GM12891 (cell line): ENCODE measurements around the gene CASR.

Experiments
- POLR2A ChIP-seq: IDR thresholded peaks from 2 replicates; pipeline ENCODE4 v1.6.1; 2011; ENCODE audit warnings: low read depth, low read length, control low read depth
- POLR2AphosphoS5 ChIP-seq: IDR thresholded peaks from 2 replicates; pipeline ENCODE4 v1.6.1; 2011; ENCODE audit warnings: low read depth, low read length, control low read depth
- POU2F2 ChIP-seq: IDR thresholded peaks from 2 replicates; pipeline ENCODE4 v1.6.1; 2011; ENCODE audit warnings: low read depth, mild to moderate bottlenecking, control low read depth, low read length, moderate library complexity

DNA sequence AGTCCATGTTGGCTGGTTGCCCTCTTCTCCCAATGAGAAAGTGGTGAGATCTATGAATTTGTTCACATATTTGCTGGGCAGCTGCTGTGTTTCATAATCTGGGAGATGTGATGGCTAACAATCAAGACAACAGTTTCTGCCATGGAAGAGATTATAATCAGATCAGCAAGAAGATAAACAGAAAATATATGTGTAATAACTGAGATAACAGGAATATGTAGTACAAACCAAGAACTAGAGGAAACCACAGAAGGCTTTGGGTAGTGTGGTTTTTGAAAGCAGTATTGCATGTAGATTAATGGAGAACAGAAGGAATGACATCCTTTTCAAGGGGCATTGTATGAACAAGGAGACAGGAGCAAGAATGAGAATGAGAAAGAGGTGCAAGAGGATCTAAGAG is 129.4 kb downstream of the CASR start:
- no peak for TF ChIP-seq POLR2A
- no peak for TF ChIP-seq POLR2AphosphoS5
- no peak for TF ChIP-seq POU2F2
